Thoracic aorta (tissue), 2 donors: ENCODE results near the gene FGD2. TPM values are rescaled to one million over a fixed set of nuclear protein-coding genes. Genes with fewer than 3 reads are reported as not detected.
A peak's percentile ranks its signal among the peaks of the same experiment; 100 is the strongest.

Experiments used
- ATAC-seq: fragments of 150-250 bp; one replicate; pipeline ENCODE4 v1.8.0; 2017; ENCODE audit warnings: low read depth; ENCODE audit not compliant: insufficient number of reproducible peaks, low FRiP score
- DNase-seq: peaks from one replicate; pipeline ENCODE4 v3.0.0-alpha.2; 2020; ENCODE audit warnings: low spot score
- H3K27ac ChIP-seq, 2 donors: fragments of 200-600 bp; sonication (generic); 1 replicate in 1 of 2; 2 replicates in 1 of 2; pipeline ENCODE4 v1.5.1; 2016; ENCODE audit warnings: mild to moderate bottlenecking in 2 of 2, moderate library complexity in 2 of 2
- H3K27me3 ChIP-seq: fragments of 200-600 bp; sonication (generic); replicated peaks from 2 replicates; pipeline ENCODE4 v1.6.0; 2016; ENCODE audit warnings: mild to moderate bottlenecking; ENCODE audit not compliant: insufficient read depth
- H3K36me3 ChIP-seq: fragments of 200-600 bp; sonication (generic); one replicate; pipeline ENCODE4 v1.5.1; 2016
- H3K4me1 ChIP-seq, 2 donors: fragments of 200-600 bp; sonication (generic); 1 replicate in 1 of 2; 2 replicates in 1 of 2; pipeline versions ENCODE4 v1.5.1 to v1.6.0; 2016; ENCODE audit warnings: low read depth in 2 of 2, mild to moderate bottlenecking in 1 of 2; ENCODE audit not compliant: control insufficient read depth in 1 of 2
- H3K4me3 ChIP-seq: fragments of 200-600 bp; sonication (generic); 2 replicates; pipeline ENCODE4 v1.5.1; 2016; ENCODE audit warnings: mild to moderate bottlenecking
- H3K9me3 ChIP-seq: fragments of 200-600 bp; sonication (generic); 2 replicates; pipeline ENCODE4 v1.5.1; 2016
- CTCF ChIP-seq: fragments of 200-600 bp; sonication (generic); IDR thresholded peaks from one replicate; pipeline ENCODE4 v1.5.1; 2019; ENCODE audit warnings: antibody characterized with exemption
- total RNA-seq, 2 donors: library from RNA; depleted of rRNA; stranded (reverse); fragments of >200 nt; gene quantifications; one replicate each; pipeline versions ENCODE4 v1.1.0 to v1.2.3, GENCODE V29; 2016

Gene FGD2
- total RNA-seq, 2 donors from 2014 or later = 27.5 to 52.5 TPM

GRCh38 chr6:36980129-36980528 is 25.3 kb upstream of the FGD2 start:
- TF ChIP-seq CTCF = no peak
- Histone ChIP-seq H3K27ac (no peak overlapping the region), H3K4me1 (peaks cover 24 to 37% of the 10 kb centered on the region in 2 donors), H3K27me3 (no peaks in the 10 kb centered on the region), H3K36me3 (peaks cover 39% of the 10 kb centered on the region), H3K4me3 (no peak overlapping the region), H3K9me3 (no peaks in the 10 kb centered on the region)
- ATAC-seq (no peak), DNase-seq (no peak)

- no peaks in the 10 kb centered on the region for H3K9me3 ChIP-seq
- no peak for TF ChIP-seq CTCF
- DNase-seq (no peak), ATAC-seq (no peak)
- no peak overlapping the region for H3K27ac ChIP-seq
- H3K4me3 ChIP-seq = no peak overlapping the region
- H3K4me1 ChIP-seq = peaks cover 24 to 37% of the 10 kb centered on the region in 2 donors
- no peaks in the 10 kb centered on the region for H3K27me3 ChIP-seq
- H3K36me3 ChIP-seq = peaks cover 30% of the 10 kb centered on the region
Measured at GRCh38 chr6:36980876-36981619, 24.4 kb upstream of the FGD2 start.

- H3K9me3 ChIP-seq = no peaks in the 10 kb centered on the region
- H3K27ac ChIP-seq = no peak overlapping the region
- peaks cover 27 to 54% of the 10 kb centered on the region in 2 donors for H3K4me1 ChIP-seq
- peaks cover 5% of the 10 kb centered on the region for H3K36me3 ChIP-seq
- no peak overlapping the region for H3K4me3 ChIP-seq
- no peak for ATAC-seq
- DNase-seq = no peak
- TF ChIP-seq CTCF = no peak
- no peaks in the 10 kb centered on the region for H3K27me3 ChIP-seq
Measured at GRCh38 chr6:36983538-36983937, 21.9 kb upstream of the FGD2 start.

GRCh38 chr6:36984581-36985416 is 20.7 kb upstream of the FGD2 start:
- H3K27me3 ChIP-seq = no peaks in the 10 kb centered on the region
- TF ChIP-seq CTCF = no peak
- peak overlapping the region; percentile 99 for H3K4me3 ChIP-seq
- peaks cover 5% of the 10 kb centered on the region for H3K36me3 ChIP-seq
- peak overlapping the region; percentile 96 to 97 for H3K27ac ChIP-seq
- peak; percentile 51 for DNase-seq
- H3K4me1 ChIP-seq = peaks cover 27 to 51% of the 10 kb centered on the region in 2 donors
- peak; percentile 6 for ATAC-seq
- H3K9me3 ChIP-seq = no peaks in the 10 kb centered on the region

GRCh38 chr6:36985417-36985807 is 20.0 kb upstream of the FGD2 start:
- ATAC-seq = no peak
- H3K4me1 ChIP-seq = peaks cover 27 to 51% of the 10 kb centered on the region in 2 donors
- peak overlapping the region; percentile 99 for H3K4me3 ChIP-seq
- no peak for TF ChIP-seq CTCF
- H3K36me3 ChIP-seq = peaks cover 5% of the 10 kb centered on the region
- no peaks in the 10 kb centered on the region for H3K9me3 ChIP-seq
- DNase-seq = no peak
- H3K27ac ChIP-seq = peak overlapping the region; percentile 96 to 97
- H3K27me3 ChIP-seq = no peaks in the 10 kb centered on the region
